Tibial artery (tissue), 4 donors: ENCODE results near the gene SLC27A1.

Experiments used
- DNase-seq, 2 donors: peaks; one replicate each; pipeline ENCODE4 v3.0.0-alpha.2; 2019
- H3K27ac ChIP-seq, 2 donors: fragments of 200-600 bp; sonication (generic) in 1 of 2; 1 replicate in 1 of 2; 2 replicates in 1 of 2; pipeline ENCODE4 v1.5.1; 2018 to 2019; ENCODE audit warnings: mild to moderate bottlenecking in 1 of 2
- H3K27me3 ChIP-seq, 2 donors: fragments of 200-600 bp; sonication (generic) in 1 of 2; one replicate each; pipeline versions ENCODE4 v1.5.1 to v1.6.0; 2016 to 2019
- H3K36me3 ChIP-seq, 3 donors: fragments of 200-600 bp; sonication (generic) in 2 of 3; one replicate each; pipeline ENCODE4 v1.5.1; 2016 to 2019; ENCODE audit warnings: mild to moderate bottlenecking in 2 of 3
- H3K4me1 ChIP-seq, 4 donors: fragments of 200-600 bp; sonication (generic) in 2 of 4; 1 replicate in 3 of 4; 2 replicates in 1 of 4; pipeline ENCODE4 v1.5.1; 2016 to 2019
- H3K4me3 ChIP-seq, 2 donors: fragments of 200-600 bp; sonication (generic) in 1 of 2; 1 replicate in 1 of 2; 2 replicates in 1 of 2; pipeline ENCODE4 v1.5.1; 2018 to 2019; ENCODE audit warnings: mild to moderate bottlenecking in 2 of 2
- H3K9me3 ChIP-seq, 3 donors: fragments of 200-600 bp; sonication (generic) in 1 of 3; one replicate each; pipeline ENCODE4 v1.5.1; 2016 to 2019
- intact Hi-C: fragments of 100-400 bp; cut with DNase I; formaldehyde crosslinking; loops from one replicate; pipeline ENCODE4 v1.15.0; 2023; ENCODE audit warnings: low total_unique reads
- TF ChIP-seq, protein P1 (sequence below), 2 experiments: fragments of 200-600 bp in 1 of 2; fragments of 450-650 bp in 1 of 2; IDR thresholded peaks; one replicate each; pipeline ENCODE4 v1.5.1; 2017 to 2019; ENCODE audit warnings: antibody characterized with exemption in 2 of 2, mild to moderate bottlenecking in 1 of 2, moderate library complexity in 1 of 2

SLC27A1 gene

DNA sequence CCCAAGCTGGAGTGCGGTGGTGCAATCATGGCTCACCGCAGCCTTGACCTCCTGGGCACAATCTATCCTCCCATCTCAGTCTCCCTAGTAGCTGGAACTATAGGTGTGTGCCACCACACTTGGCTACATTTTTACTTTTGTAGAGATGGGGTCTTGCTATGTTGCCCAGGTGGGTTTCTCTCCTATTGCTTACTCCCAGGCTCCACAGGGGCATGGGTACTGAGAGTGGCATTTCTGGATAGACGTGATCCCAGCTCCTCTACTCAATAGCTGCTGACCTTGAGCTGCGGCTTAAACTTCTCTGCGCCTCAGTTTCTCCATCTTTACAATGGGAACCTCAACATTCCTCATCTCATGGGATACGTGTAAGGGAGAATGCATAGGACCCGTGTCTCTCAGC, 38.9 kb upstream of the SLC27A1 start:
- TF ChIP-seq, protein P1, sequence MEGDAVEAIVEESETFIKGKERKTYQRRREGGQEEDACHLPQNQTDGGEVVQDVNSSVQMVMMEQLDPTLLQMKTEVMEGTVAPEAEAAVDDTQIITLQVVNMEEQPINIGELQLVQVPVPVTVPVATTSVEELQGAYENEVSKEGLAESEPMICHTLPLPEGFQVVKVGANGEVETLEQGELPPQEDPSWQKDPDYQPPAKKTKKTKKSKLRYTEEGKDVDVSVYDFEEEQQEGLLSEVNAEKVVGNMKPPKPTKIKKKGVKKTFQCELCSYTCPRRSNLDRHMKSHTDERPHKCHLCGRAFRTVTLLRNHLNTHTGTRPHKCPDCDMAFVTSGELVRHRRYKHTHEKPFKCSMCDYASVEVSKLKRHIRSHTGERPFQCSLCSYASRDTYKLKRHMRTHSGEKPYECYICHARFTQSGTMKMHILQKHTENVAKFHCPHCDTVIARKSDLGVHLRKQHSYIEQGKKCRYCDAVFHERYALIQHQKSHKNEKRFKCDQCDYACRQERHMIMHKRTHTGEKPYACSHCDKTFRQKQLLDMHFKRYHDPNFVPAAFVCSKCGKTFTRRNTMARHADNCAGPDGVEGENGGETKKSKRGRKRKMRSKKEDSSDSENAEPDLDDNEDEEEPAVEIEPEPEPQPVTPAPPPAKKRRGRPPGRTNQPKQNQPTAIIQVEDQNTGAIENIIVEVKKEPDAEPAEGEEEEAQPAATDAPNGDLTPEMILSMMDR (IDR thresholded peaks at IDR 0.05): no peak

DNA sequence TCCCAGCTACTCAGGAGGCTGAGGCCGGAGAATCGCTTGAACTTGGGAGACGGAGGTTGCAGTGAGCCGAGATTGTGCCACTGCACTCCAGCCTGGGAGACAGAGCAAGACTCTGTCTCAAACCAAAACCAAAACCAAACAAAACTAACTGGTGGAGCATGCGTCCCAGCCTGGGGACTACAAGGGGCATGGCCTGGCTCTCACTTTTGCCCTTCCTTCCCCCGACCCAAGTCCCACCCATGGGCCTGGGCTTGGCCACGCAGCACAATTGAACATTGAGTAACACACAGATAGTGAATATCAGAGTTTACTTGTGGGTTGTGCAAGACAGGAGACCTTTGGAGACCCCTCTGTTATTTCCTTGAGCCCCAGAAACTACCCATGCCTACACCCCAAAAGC, 35.1 kb upstream of the SLC27A1 start:
- TF ChIP-seq, protein P1 (IDR thresholded peaks at IDR 0.05): no peak
- no peak for DNase-seq
- Histone ChIP-seq H3K4me1 (no peaks in the 10 kb centered on the region), H3K4me3 (no peak overlapping the region), H3K27ac (no peak overlapping the region), H3K27me3 (no peaks in the 10 kb centered on the region), H3K9me3 (no peaks in the 10 kb centered on the region), H3K36me3 (peaks cover 0 to 9% (median 8%) of the 10 kb centered on the region in 3 donors)
- intact Hi-C loops: no loop called here

More for the DNA sequence above, 38.9 kb upstream of the SLC27A1 start:
- Histone ChIP-seq H3K27me3 (no peaks in the 10 kb centered on the region), H3K36me3 (peaks cover 0 to 8% (median 6%) of the 10 kb centered on the region in 3 donors), H3K4me1 (no peaks in the 10 kb centered on the region), H3K27ac (no peak overlapping the region), H3K4me3 (no peak overlapping the region), H3K9me3 (no peaks in the 10 kb centered on the region)
- no peak for DNase-seq
- intact Hi-C loops: no loop called here

DNA sequence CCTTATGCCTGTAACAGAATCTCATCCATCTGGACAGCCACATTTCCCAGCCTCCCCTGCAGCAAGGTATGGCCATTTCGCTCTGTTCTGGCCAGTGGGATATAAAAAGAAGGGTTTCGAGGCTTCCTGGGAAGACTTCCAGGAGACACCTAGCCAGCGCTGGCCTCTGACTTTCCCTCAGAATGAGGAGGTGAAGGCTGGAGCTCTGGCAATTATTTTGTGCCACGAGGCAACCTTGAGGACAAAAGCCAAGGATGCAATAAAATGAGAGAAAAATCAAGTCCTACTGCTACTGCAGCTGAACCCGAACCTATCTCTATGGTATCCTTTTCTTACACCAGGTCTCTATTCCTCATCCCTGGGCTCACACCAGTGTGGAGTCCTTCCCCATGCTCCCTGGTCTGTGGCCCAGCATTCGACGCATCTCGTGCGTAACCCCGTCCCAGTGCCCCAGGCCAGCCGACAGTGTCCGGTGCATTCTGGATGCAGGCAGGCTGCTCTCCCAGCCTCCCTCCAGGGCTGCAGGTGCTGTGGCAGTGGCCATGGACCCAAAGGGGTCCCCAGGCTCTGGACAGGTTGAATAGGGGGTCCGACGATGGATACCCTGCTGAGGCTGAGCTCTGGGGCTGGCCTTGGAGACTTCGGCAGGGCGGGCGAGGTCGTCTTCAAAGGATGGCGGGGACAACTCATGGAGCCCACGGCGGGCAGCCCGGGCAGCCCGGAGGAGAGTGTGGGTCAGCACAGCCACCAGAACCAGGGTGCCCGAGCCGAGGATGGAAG, 34.0 kb upstream of the SLC27A1 start:
- DNase-seq: no peak
- Histone ChIP-seq H3K4me1 (no peaks in the 10 kb centered on the region), H3K27ac (no peak overlapping the region), H3K9me3 (no peaks in the 10 kb centered on the region), H3K27me3 (no peaks in the 10 kb centered on the region), H3K36me3 (peaks cover 0 to 9% (median 8%) of the 10 kb centered on the region in 3 donors), H3K4me3 (no peak overlapping the region)
- TF ChIP-seq, protein P1 (IDR thresholded peaks at IDR 0.05): no peak
- intact Hi-C loops: no loop called here

DNA sequence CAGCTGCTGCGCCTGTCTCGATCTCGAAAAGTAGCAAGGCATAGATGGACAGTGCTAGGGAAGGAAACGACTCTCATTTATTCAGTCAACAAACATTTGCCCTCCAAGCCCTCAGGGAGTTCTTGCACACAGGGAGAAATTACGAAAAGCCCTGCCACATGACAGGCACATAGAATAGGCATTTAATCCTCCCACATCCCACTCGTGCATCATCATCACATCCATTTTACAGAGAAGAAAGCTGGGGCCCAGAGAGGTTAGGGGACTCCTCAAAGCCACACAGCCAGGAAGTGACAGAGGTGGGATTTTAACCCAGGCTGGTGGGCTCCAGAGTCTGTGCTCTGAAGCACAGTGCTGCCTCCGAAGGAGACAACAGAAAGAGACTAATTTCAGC, 33.5 kb upstream of the SLC27A1 start:
- TF ChIP-seq, protein P1 (IDR thresholded peaks at IDR 0.05): no peak
- intact Hi-C loops: no loop called here
- Histone ChIP-seq H3K27ac (no peak overlapping the region), H3K4me1 (no peaks in the 10 kb centered on the region), H3K4me3 (no peak overlapping the region), H3K27me3 (no peaks in the 10 kb centered on the region), H3K9me3 (no peaks in the 10 kb centered on the region), H3K36me3 (peaks cover 0 to 9% (median 8%) of the 10 kb centered on the region in 3 donors)
- no peak for DNase-seq

DNA sequence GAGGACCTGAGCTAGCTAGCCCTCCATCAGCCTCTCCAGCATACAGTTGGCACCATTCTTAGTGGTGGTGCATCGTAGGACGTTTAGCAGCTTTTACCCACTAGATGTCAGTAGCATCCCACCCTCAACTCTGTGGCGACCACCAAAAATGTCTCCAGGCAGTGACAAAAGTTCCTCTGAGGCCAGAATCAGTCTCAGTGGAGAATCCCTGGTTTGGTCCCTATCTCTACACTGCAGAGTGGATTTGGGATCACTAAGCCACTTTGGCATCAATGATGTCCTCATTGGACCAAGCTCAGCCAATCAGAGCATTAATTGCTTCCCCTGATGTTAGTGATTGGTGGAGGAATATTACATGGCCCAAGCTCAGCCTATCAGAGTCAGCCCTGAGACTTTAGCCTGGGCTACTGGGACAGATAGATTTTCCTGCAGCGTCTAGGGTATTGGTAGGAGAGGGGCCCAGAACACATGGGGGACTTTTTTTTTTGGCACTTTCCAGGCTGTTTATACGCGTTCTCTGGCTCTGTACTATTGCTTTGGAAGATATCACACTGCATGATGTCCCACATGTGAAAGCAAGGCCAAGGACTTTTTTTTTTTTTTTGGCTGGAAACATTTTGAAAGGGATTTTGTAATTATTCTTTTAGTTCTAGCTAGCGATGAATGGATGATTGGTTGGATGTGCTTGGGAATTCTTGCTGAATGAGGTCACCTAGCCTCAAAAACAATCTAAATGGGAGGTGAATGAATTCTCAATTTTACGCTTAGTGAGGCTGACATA, 28.9 kb upstream of the SLC27A1 start:
- H3K27me3 ChIP-seq: no peaks in the 10 kb centered on the region
- H3K36me3 ChIP-seq: peaks cover 0 to 2% (median under 1%) of the 10 kb centered on the region in 3 donors
- no peak for DNase-seq
- H3K4me1 ChIP-seq: no peaks in the 10 kb centered on the region
- no peaks in the 10 kb centered on the region for H3K9me3 ChIP-seq
- H3K27ac ChIP-seq: no peak overlapping the region
- intact Hi-C loops: no loop called here
- TF ChIP-seq, protein P1 (IDR thresholded peaks at IDR 0.05): no peak
- H3K4me3 ChIP-seq: no peak overlapping the region
